ENCODE data around the gene FABP6. TPM values are rescaled to one million over a fixed set of nuclear protein-coding genes. Genes with fewer than 3 reads are reported as not detected.

Gene FABP6
- polyA plus RNA-seq, 2 of the 4 experiments (the other 2 are of a cell fraction) = 0.75 to 0.93 TPM

- ChIA-PET POLR2A (no interaction called here), CTCF (interaction anchor here (0.8 to 4.4 kb wide), 5 partner anchors 9 to 136 kb away, joined by 3 to 26 read pairs (median 3); no protein-coding TSS in a partner anchor)
- Histone ChIP-seq H3K27ac (no peak overlapping the region), H3K9me3 (no peaks in the 10 kb centered on the region), H3K4me1 (no peaks in the 10 kb centered on the region), H3K4me2 (no peak overlapping the region), H3K4me3 (no peak overlapping the region)
- no peak for TF ChIP-seq MYC (IDR thresholded peaks at IDR 0.05; ENCODE audit: borderline replicate concordance, low read length)
- 77% methylated on average over 2 of the region's 2 CpGs for WGBS (ENCODE audit: missing lambda C conversion rate)
- ATAC-seq (no peak), FAIRE-seq (no peak), DNase-seq (ENCODE audit: low read depth in 1 of 2, low spot score in 1 of 2) (no peak)
Measured at GRCh38 chr5:160209917-160210316, 19.4 kb upstream of the FABP6 start.

GRCh38 chr5:160210606-160211005 is 18.7 kb upstream of the FABP6 start:
- no peaks in the 10 kb centered on the region for H3K4me1 ChIP-seq
- FAIRE-seq (no peak), DNase-seq (ENCODE audit: low read depth in 1 of 2, low spot score in 1 of 2) (no peak), ATAC-seq (no peak)
- no peak overlapping the region for H3K4me2 ChIP-seq
- H3K27ac ChIP-seq = no peak overlapping the region
- H3K4me3 ChIP-seq = no peak overlapping the region
- ChIA-PET POLR2A (no interaction called here), CTCF (interaction anchor here (0.6 to 4.4 kb wide), 7 partner anchors 9 to 180 kb away, joined by 3 to 26 read pairs (median 3); partner anchors contain the start of gene CCNJL)
- WGBS (ENCODE audit: missing lambda C conversion rate) = 68% methylated on average over 9 of the region's 9 CpGs
- no peak for TF ChIP-seq FOSB (CRISPR knock-in tag; IDR thresholded peaks at IDR 0.05)
- TF ChIP-seq ZNF302 (CRISPR knock-in tag; IDR thresholded peaks at IDR 0.05) = no peak
- TF ChIP-seq FOSL2 (IDR thresholded peaks at IDR 0.05) = no peak
- TF ChIP-seq FOSL2 (CRISPR knock-in tag; IDR thresholded peaks at IDR 0.05) = no peak
- TF ChIP-seq HOXB5 (CRISPR knock-in tag; IDR thresholded peaks at IDR 0.05) = no peak
- TF ChIP-seq BHLHE40 (IDR thresholded peaks at IDR 0.05; ENCODE audit: low read depth, low read length) = no peak
- TF ChIP-seq NR3C1 (IDR thresholded peaks at IDR 0.05) = no peak
- no peak for TF ChIP-seq HMGXB4 (CRISPR knock-in tag; IDR thresholded peaks at IDR 0.05; ENCODE audit: borderline replicate concordance)
- TF ChIP-seq CTCF (IDR thresholded peaks at IDR 0.05) = no peak
- no peak for TF ChIP-seq USF2 (IDR thresholded peaks at IDR 0.05)
- no peaks in the 10 kb centered on the region for H3K9me3 ChIP-seq

GRCh38 chr5:160211352-160211751 is 18.0 kb upstream of the FABP6 start:
- Histone ChIP-seq H3K27ac (no peak overlapping the region), H3K4me1 (no peaks in the 10 kb centered on the region), H3K4me2 (no peak overlapping the region), H3K9me3 (no peaks in the 10 kb centered on the region), H3K4me3 (no peak overlapping the region)
- no peak for FAIRE-seq
- WGBS (ENCODE audit: missing lambda C conversion rate) = 55% methylated on average over 2 of the region's 2 CpGs
- ChIA-PET CTCF (interaction anchor here (0.5 to 4.4 kb wide), 6 partner anchors 10 to 134 kb away, joined by 4 to 26 read pairs (median 7); partner anchors contain the start of gene CCNJL), POLR2A (no interaction called here)
- TF ChIP-seq RFX5 (IDR thresholded peaks at IDR 0.05) (no peak), BCL3 (IDR thresholded peaks at IDR 0.05) (no peak), NR3C1 (IDR thresholded peaks at IDR 0.05) (no peak), BHLHE40 (IDR thresholded peaks at IDR 0.05; ENCODE audit: low read depth, low read length) (no peak), HMGXB4 (CRISPR knock-in tag; IDR thresholded peaks at IDR 0.05; ENCODE audit: borderline replicate concordance) (no peak), HOXB5 (CRISPR knock-in tag; IDR thresholded peaks at IDR 0.05) (no peak)
- DNase-seq (ENCODE audit: low read depth in 1 of 2, low spot score in 1 of 2) = no peak
- no peak for ATAC-seq

All from A549 (cell line).